HG03378 (cell line): ENCODE measurements around the gene MSL1.

ENCODE experiments used
- ATAC-seq: cut with Tn5 transposase; IDR thresholded peaks from one replicate; pipeline ENCODE4 v1.9.1; 2021; ENCODE audit warnings: mild to moderate bottlenecking, moderate library complexity; ENCODE audit not compliant: unreplicated experiment

MSL1 gene

DNA sequence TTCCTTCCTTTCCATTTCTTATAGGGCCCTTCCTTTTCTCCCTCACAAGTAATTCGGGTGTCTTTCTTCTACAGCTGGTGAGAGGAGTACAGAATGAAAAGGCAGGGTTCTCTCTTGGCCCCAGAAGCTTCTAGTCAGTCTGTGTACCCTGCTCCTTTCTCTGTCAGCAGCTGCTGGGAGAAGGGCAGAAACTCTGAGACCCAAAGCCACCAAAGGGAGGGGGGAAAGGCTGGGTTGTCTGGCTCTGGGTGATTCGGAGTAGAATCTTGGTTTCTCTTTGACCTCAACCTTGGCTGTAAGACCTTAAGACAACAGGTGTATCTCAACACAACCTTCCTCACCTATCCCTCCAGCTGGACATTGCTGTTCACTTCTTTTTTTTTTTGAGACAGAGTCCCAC lies 18.1 kb upstream of the MSL1 start:
- no peak for ATAC-seq

- no peak for ATAC-seq
Measured at GRCh38 chr17:40104594-40105486, 16.9 kb upstream of the MSL1 start.

DNA sequence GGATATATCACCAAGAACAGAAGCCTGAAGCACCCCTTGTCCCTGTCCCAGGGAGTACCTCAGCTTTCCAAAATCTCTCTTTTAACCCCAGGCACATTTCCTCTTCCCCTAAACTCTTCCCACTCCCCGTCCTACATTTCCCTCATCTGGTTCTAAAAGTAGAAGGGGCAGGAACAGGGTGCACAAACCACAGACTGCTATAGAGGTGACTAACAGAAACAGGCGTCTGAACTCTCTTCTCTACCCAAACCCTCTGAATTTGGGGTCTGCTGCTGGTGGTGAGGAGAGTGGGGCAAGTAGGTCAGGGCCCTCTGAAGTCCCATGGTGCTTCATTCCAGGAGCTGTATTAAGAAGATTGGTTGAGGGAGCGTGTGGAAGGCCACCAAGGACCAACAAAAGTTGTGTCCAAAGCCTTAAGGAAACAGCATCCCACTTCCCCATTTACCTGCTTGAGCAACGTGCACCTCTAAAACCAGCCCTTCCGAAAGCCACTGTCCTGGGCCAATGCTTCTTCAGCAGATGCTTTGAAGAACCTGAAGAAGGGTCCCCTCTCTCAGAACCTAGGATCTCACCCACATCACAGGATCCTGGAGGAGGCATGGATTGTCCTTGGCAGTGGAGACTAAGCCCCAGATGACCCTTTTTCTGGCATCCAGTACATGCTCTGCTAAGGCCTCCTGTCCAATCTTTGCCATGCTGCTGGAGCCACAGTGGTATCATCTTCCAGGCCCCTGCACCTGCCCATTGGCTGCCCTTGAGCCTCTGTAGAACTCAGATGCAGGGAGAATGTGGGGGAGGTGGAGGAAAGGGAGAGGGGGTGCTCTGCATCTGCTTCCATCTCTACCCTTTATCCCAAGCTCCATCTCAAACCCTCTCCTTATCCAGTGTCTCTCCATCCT lies 15.7 kb upstream of the MSL1 start:
- ATAC-seq, result no peak

GRCh38 chr17:40106760-40107521 lies 14.8 kb upstream of the MSL1 start:
- ATAC-seq, result no peak

DNA sequence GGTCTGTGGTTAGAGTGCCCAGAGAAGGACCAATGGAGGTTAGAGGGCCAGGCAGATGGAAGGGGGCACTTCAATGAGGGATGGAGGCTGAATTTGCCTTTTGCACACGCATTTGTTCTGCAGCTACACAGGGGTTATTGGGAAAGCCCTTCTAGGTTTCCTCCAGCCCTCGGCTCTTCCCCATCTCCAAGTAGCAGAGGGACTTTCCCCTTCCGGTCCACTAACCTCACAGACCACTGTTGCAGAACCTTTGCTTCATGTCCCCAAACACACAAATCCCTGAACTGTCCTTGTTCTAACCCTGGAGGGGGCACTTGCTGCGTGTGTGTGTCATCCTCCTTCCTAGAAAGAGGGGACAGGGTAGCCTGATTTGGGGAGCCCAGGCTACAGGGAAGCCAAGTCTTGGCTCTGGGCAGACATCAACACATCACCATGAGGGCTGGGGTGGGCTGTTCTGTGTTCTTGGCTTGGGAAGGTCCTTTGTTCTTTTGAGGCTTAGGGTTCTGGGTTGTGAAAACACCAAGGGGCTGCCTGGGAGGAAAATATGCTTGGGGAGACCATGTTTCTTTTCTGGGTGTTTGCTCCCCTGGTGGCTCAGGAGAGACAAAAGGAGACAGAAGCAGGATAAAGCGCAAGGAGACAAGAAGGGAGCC lies 14.1 kb upstream of the MSL1 start:
- ATAC-seq, result no peak

DNA sequence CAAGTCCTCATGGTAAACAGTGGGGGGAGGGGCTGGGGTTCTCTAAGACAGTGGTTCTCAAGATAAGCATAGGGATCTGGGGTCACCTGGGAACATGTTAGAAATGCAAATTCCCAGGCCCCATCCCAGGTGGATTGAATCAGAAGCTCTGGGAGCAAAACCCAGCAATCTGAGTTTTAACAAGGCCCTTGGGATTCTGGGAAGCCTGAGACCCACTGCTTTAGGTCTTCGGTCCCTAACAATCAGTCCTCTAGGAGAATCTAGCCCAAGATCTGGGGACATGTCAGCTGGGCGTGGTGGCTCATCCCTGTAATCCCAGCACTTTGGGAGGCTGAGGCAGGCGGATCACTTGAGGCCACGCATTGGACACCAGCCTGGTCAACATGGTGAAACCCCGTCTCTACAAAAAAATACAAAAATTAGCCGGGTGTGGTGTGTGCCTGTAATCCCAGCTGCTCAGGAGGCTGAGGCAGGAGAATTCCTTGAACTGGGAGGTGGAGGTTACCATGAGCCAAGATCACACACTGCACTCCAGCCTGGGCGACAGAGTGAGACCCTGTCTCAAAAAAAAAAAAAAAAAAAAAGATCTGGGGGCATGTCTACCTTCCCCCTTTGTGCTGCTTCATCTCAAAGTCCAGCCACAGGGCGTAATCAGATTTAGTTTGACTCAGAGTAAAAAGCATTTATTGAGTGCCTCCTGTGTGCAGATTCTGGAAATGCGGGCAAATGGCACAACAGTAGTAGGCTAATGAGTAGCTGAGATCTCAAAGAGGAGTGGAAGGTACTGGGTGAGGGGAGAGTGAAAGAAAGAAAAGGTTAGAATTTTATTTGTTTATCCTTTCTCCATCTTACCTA lies 12.6 kb upstream of the MSL1 start:
- ATAC-seq, result no peak

GRCh38 chr17:40110026-40110845 lies 11.5 kb upstream of the MSL1 start:
- no peak for ATAC-seq

DNA sequence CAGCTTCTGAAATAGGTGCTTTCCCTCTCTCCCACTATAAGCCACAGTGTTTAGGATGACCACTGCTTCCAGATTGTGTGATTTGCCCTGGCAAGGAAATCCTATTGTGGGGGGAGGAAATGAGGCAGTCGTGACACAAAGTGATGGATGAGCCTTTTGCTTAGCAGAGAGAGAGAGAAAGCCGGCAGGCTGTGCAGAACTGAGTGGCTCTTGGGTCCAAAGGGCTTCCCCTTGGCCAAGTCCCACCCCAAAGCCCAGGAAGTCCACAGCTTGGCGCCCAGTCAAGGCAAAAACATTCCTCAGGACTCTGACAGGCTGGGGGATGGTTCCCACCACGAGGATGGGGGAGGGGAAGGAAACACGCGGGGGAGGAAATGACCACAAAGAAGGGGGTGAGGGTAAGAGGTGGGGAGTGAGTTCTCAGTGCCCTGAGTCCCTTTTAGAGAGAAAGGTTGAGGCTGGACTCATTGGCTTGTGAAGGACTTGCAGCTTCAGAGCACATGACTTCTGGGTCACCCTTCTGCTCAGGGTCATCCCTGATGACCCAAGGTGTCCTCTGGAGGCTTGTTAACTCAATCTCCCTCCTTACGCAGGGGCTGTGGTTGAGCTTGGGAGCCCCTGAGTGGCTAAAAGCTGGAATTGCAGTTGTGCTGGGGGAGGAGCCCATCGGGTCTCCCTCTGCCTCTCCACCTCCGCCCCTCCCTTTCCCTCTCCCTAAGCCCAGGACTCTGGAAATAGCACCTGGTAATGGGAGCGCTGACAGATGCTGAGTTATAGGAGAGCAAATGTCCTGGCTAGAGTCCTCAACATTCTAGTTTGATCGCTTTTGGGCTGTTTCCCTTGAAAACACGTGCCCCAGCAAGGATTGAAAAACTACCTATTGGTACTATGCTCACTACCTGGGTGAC lies 10.3 kb upstream of the MSL1 start:
- ATAC-seq, result no peak

DNA sequence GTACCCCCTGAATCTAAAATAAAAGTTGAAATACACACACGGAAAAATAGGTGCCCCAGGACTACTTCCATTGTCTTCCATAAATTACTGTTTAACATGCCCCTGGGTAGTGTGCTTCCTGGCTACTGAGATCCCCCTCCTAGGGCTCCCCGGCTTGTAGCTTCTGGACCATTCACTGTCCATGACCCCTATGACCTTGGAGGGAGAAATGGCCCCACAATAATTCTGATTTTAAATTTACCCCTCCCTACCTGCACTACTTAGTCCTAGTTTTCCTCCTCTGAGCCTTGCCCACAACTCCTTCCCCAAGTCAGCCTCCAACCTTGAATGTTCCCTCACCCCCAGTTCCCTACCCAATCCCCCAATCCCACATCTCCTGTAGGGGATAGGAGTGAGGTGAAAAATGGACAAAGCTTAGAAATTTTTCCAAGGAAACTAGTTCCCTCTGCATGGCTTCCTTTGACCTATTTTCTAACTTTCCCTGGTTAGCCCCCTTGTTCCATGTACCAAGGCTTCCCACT lies 9.5 kb upstream of the MSL1 start:
- no peak for ATAC-seq

- ATAC-seq, result no peak
Measured at GRCh38 chr17:40112718-40113109, 9.1 kb upstream of the MSL1 start.

DNA sequence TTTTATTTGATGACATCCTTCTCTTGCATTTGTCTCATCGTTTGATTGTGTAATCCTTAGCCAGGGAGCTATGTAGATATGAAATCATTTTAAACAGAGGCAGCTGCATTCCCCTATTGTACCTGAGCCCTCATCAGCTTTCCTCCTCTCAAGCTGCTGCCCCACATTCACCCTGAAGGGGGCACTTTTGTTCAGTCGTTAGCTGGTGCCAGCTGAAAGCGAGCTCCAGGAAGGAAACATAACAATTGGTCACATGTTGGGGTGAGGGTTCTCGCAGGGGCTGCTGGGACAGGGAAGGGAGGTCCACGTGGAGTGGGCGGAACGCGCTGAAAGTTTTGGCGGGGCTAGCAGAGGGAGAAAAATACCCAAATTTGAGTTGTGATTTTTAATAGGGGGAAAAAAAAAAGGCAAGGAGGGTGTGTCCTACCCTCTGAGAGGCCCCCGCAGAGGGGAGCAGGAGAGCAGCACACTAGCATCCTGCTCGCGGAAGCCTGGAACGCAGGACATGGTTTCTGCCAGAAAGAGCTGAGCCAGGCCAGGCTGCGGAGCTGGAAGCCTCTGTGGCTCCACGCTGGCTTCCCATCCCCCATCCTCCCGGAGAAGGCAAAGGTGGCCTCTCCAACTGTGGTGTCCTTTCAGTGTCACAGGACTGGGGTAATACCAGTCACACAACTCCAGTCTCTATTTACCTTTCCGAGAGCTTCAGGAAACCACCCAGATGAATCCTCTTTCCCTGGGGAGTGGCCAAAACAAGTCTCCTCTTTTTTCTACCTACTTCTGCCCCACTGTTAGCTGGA lies 8.5 kb upstream of the MSL1 start:
- ATAC-seq, result peak; percentile 81

- no peak for ATAC-seq
Measured at GRCh38 chr17:40113907-40114245, 7.9 kb upstream of the MSL1 start.

DNA sequence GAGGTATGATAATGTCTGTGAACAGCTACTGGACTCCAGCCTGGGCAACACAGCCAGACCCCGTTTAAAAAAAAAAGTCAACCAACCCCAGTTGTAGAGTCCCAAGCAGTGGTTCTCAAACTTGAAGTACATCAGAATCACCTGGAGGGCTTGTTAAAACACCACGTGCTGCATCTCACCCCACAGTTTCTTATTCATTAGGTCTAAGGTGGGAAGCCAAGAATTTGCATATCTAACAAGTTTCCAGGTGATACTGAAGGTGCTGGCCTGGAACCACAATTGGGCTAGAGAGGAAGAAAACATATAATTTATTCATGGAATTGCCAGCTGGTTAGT lies 6.7 kb upstream of the MSL1 start:
- ATAC-seq, result no peak

GRCh38 chr17:40122136-40122998 lies 596 bp downstream of the MSL1 start:
- no peak for ATAC-seq

DNA sequence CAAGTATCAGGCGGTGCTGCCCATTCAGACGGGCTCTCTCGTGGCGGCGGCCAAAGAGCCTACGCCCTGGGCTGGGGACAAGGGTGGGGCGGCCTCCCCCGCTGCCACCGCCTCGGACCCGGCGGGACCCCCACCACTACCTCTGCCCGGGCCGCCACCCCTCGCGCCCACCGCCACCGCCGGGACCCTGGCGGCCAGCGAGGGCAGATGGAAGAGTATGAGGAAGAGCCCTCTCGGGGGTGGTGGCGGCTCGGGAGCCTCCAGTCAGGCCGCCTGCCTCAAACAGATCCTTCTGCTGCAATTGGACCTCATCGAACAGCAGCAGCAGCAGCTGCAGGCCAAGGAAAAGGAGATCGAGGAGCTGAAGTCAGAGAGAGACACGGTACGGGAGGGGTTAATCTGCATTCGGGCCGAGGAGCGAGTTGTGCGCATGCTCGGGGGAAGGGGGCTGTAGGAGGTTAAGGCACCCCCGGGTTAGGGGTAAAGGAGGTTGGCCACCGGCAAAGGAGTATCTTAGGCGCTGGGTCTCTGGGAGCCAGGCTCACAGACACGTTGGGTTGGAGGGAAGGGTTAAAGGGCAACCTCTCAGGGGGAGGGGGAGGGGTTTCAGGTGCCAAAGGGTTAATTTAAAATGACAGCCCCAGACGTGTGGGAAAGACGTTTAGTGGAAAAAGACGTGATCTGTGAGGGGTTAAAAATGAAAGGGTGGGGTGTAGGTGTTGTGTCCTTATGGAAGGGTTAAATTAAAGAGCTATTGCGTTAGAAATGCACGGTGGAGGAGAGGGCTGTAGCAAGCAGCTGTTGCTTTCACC lies 1.4 kb downstream of the MSL1 start:
- no peak for ATAC-seq

DNA sequence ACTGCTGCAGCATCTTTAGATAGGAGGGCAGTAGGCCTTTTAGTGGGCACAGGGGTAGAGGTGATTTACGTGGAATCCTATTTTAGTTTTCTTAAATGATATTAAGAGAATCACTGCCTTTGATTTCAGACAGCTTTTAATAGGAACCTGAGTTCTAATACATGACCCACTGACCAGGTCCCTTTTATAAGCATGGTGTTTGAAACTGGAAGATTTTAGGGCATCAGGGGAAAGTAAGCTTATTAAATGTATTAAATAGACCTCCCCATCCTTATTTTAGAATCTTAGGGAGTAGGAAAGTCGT lies 2.0 kb downstream of the MSL1 start:
- no peak for ATAC-seq
